Measurements from ENCODE around the gene ATP10B. TPM values are rescaled to one million over a fixed set of nuclear protein-coding genes. Genes with fewer than 3 reads are reported as not detected.

The ATP10B gene
- total and polyA plus RNA-seq, 8 donors: 0.76 to 20.4 (median 4.6) TPM

DNA sequence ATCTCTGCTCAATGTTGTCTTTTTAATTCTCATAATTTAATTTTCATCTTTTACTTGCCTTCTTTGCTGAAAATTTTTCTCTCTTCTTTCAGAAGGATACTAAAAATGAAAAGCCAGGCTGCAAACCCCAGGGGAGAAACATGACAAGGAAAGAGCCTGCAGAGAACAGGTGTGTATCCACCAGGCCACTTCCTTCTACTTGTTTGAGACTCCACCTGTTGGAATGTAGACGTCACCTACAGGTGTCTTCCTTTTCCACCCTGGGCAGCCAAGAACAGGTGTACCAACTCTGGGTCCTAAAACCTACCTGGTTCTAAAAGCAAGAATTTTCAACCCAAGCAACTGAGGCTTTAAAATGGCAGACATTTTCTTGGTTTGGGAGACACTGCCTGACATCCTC is 166.8 kb downstream of the ATP10B start:
- H3K4me1 ChIP-seq: no peaks in the 10 kb centered on the region
- no peaks in the 10 kb centered on the region for H3K36me3 ChIP-seq
- no peak for TF ChIP-seq CTCF (IDR thresholded peaks at IDR 0.05)
- no peaks in the 10 kb centered on the region for H3K9me3 ChIP-seq
- peak overlapping the region in 2 of 4 donors; percentile 4 to 49 for H3K4me3 ChIP-seq
- peak overlapping the region in 2 of 4 donors; percentile 15 to 16 for H3K27ac ChIP-seq
- no peaks in the 10 kb centered on the region for H3K27me3 ChIP-seq
- intact Hi-C loops (cut with DNase I): no loop called here
- DNase-seq (peak in 4 of 6 donors; percentile 19 to 74 (median 52)), ATAC-seq (peak; percentile 97 to 99 (median 98)), FAIRE-seq (no peak)
- 0 to 16% methylated on average over 1 of the region's 1 CpG for WGBS, 2 donors

- WGBS, 2 donors: 57 to 65% methylated on average over 6 of the region's 6 CpGs
- no peak overlapping the region for H3K4me3 ChIP-seq
- peaks cover 0 to 7% (median 0%) of the 10 kb centered on the region in 3 donors for H3K4me1 ChIP-seq
- H3K9me3 ChIP-seq: no peaks in the 10 kb centered on the region
- FAIRE-seq (no peak), ATAC-seq (no peak), DNase-seq (no peak)
- H3K36me3 ChIP-seq: no peaks in the 10 kb centered on the region
- no peaks in the 10 kb centered on the region for H3K27me3 ChIP-seq
- no peak overlapping the region for H3K27ac ChIP-seq
- TF ChIP-seq CTCF (IDR thresholded peaks at IDR 0.05): no peak
- intact Hi-C loops (cut with DNase I): no loop called here
Observed at GRCh38 chr5:160679567-160680309, 172.3 kb downstream of the ATP10B start.

DNA sequence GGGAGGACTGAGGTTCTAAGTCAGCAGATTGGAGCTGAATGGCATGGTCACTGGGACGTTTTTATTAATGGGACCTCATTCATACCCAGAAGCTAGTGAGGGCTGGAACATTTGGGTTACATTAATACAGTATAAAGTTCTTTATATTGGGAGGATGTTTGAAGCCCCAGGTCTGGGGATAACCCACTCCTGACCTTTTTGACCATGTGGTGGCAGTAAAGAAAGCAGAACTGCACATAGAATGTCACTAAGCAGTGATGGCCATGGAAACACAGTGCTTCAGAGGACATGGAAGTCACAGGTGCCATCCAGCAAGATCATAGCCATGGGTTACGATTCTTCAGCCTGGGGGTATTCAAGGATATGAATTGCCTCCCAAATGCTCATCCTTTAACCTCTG is 176.0 kb downstream of the ATP10B start:
- H3K36me3 ChIP-seq: no peaks in the 10 kb centered on the region
- H3K27ac ChIP-seq: no peak overlapping the region
- 64 to 75% methylated on average over 2 of the region's 2 CpGs for WGBS, 2 donors
- no peak overlapping the region for H3K4me3 ChIP-seq
- ATAC-seq: no peak
- H3K9me3 ChIP-seq: no peaks in the 10 kb centered on the region
- DNase-seq: no peak
- H3K4me1 ChIP-seq: peaks cover 0 to 7% (median 0%) of the 10 kb centered on the region in 3 donors
- no peaks in the 10 kb centered on the region for H3K27me3 ChIP-seq
- TF ChIP-seq CTCF (IDR thresholded peaks at IDR 0.05): no peak
- intact Hi-C loops (cut with DNase I): no loop called here
- FAIRE-seq: no peak

DNA sequence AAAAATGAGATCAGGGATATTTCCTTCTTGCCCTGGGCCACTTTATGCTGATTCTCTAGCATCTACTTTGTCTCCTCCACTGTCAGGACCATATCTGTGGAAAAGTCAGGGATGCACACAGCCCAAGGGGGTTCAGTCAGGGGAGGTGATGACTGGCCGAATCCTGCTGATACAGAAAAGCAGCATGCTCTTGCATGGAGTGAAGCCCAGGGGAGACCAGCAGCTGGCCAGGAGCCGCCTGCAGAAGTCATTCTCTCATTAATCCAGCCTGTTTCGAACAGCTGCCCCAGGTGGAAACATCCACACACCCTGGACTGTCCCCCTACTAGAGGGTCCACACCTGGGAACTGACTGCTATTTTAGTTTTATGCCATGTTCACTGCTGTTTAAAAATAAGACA is 177.1 kb downstream of the ATP10B start:
- intact Hi-C loops (cut with DNase I): no loop called here
- H3K36me3 ChIP-seq: no peaks in the 10 kb centered on the region
- no peak overlapping the region for H3K27ac ChIP-seq
- peak in 1 of 4 donors; percentile 20 for ATAC-seq
- DNase-seq: no peak
- no peaks in the 10 kb centered on the region for H3K9me3 ChIP-seq
- no peaks in the 10 kb centered on the region for H3K27me3 ChIP-seq
- H3K4me1 ChIP-seq: peaks cover 0 to 6% (median 0%) of the 10 kb centered on the region in 3 donors
- H3K4me3 ChIP-seq: no peak overlapping the region
- 67 to 90% methylated on average over 3 of the region's 3 CpGs for WGBS, 2 donors
- no peak for FAIRE-seq
- TF ChIP-seq CTCF (IDR thresholded peaks at IDR 0.05): no peak

GRCh38 chr5:160672521-160672920 is 179.5 kb downstream of the ATP10B start:
- TF ChIP-seq CTCF (IDR thresholded peaks at IDR 0.05): no peak
- H3K9me3 ChIP-seq: no peaks in the 10 kb centered on the region
- DNase-seq: no peak
- H3K36me3 ChIP-seq: no peaks in the 10 kb centered on the region
- no peak overlapping the region for H3K27ac ChIP-seq
- no peaks in the 10 kb centered on the region for H3K4me1 ChIP-seq
- no peak overlapping the region for H3K4me3 ChIP-seq
- FAIRE-seq: no peak
- no peaks in the 10 kb centered on the region for H3K27me3 ChIP-seq
- intact Hi-C loops (cut with DNase I): no loop called here
- no peak for ATAC-seq
- WGBS, 2 donors: 0% methylated on average over 2 of the region's 2 CpGs

Data from pancreas (tissue), 10 donors.